ENCODE data around the gene C12orf75. TPM values are rescaled to one million over a fixed set of nuclear protein-coding genes. Genes with fewer than 3 reads are reported as not detected.

The C12orf75 gene
- total and polyA plus RNA-seq, 2 of the 13 experiments (the other 11 are each of a cell fraction or from before 2014, with no cell fraction given), result 16.1 to 19.8 TPM

DNA sequence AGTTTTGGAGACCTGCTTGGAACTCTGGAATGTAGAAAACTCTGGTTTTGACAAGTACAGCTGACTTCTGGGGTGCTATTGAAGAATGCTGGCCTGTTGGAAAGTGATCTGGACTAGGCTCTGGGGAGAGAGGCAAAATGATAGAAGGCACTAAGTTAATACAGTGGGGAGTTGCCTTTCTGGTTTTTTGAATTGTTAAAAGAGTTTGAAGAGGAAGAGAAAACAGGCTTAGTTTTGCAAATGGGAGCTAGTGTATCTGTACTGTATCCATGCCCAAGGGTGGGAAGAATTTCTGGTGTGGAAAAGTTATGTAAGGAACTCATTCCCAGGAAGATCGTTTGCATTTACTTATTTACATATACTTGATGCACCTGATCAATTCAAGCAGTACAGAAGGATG lies 43.8 kb downstream of the C12orf75 start:
- Histone ChIP-seq H4K20me1 (ENCODE audit: insufficient read depth, low read length) (no peaks in the 10 kb centered on the region), H3K4me1 (ENCODE audit: insufficient read depth, low read length) (no peaks in the 10 kb centered on the region), H3K27me3 (ENCODE audit: control insufficient read depth in 1 of 2, insufficient read depth in 2 of 2, low read length in 2 of 2) (no peaks in the 10 kb centered on the region), H3K9me3 (ENCODE audit: low read length) (no peaks in the 10 kb centered on the region), H2AFZ (ENCODE audit: low read length) (no peak overlapping the region), H3K9ac (ENCODE audit: insufficient read depth, low read depth, low read length) (no peak overlapping the region), H3K27ac (ENCODE audit: extremely low read length, insufficient read depth, low read length) (no peak overlapping the region), H3K4me2 (ENCODE audit: low read depth, low read length) (no peak overlapping the region), H3K4me3 (replicated peaks in 1 of 3; ENCODE audit: insufficient read depth in 1 of 3, low read depth in 2 of 3, low read length in 3 of 3) (no peak overlapping the region), H3K36me3 (replicated peaks in 1 of 2; ENCODE audit: control insufficient read depth in 1 of 2, insufficient read depth in 2 of 2, low read length in 2 of 2) (no peaks in the 10 kb centered on the region), H3K79me2 (ENCODE audit: insufficient read depth, low read length) (no peaks in the 10 kb centered on the region)
- no peak for DNase-seq (ENCODE audit: low spot score)
- in situ Hi-C loops (cut with HindIII; ENCODE audit: extremely low pct_ligation_motif_present, low pct_unique_long_range_greater_than_20kb) (no loop called here), intact Hi-C loops (cut with micrococcal nuclease; ENCODE audit: unreplicated experiment) (no loop called here)
- ChIA-PET CTCF (ENCODE audit: low intra/inter-chr PET ratio, low total read pairs) (no interaction called here), POLR2A (no interaction called here)
- FAIRE-seq, result no peak
- BruUV-seq (replicated peaks), result no TSS peak
- WGBS (ENCODE audit: low lambda C conversion rate), result 73% methylated on average over 1 of the region's 1 CpG
- no peak for TF ChIP-seq ZNF782 (CRISPR knock-in tag; IDR thresholded peaks at IDR 0.05; ENCODE audit: borderline replicate concordance)
- TF ChIP-seq HMGA1 (CRISPR knock-in tag; conservative IDR thresholded peaks at IDR 0.05), result no peak
- TF ChIP-seq MBD4 (IDR thresholded peaks at IDR 0.05; ENCODE audit: borderline replicate concordance, low read length), result no peak
- no peak for TF ChIP-seq CCDC6 (CRISPR knock-in tag; IDR thresholded peaks at IDR 0.05)
- no peak for TF ChIP-seq PHF5A (CRISPR knock-in tag; IDR thresholded peaks at IDR 0.05; ENCODE audit: low read depth, unreplicated experiment)
- TF ChIP-seq ZNF10 (CRISPR knock-in tag; IDR thresholded peaks at IDR 0.05; ENCODE audit: borderline replicate concordance, low read depth), result no peak
- TF ChIP-seq FOXC1 (CRISPR knock-in tag; IDR thresholded peaks at IDR 0.05; ENCODE audit: borderline replicate concordance), result no peak
- no peak for TF ChIP-seq ZNF337 (CRISPR knock-in tag; IDR thresholded peaks at IDR 0.05; ENCODE audit: borderline replicate concordance, low read depth)
- TF ChIP-seq ZNF747 (CRISPR knock-in tag; IDR thresholded peaks at IDR 0.05; ENCODE audit: borderline replicate concordance), result no peak
- TF ChIP-seq UBTF (CRISPR knock-in tag; IDR thresholded peaks at IDR 0.05), result no peak
- TF ChIP-seq HNRNPUL1 (IDR thresholded peaks at IDR 0.05; ENCODE audit: low read depth, low read length), result no peak
- no peak for TF ChIP-seq ZFYVE20 (CRISPR knock-in tag; IDR thresholded peaks at IDR 0.05; ENCODE audit: borderline replicate concordance, low read depth)
- TF ChIP-seq NPAS2 (CRISPR knock-in tag; IDR thresholded peaks at IDR 0.05; ENCODE audit: borderline replicate concordance), result no peak
- TF ChIP-seq ZFP82 (CRISPR knock-in tag; IDR thresholded peaks at IDR 0.05; ENCODE audit: borderline replicate concordance), result no peak
- no peak for TF ChIP-seq ATF7 (IDR thresholded peaks at IDR 0.05)
- TF ChIP-seq ATF7 (CRISPR knock-in tag; IDR thresholded peaks at IDR 0.05), result no peak
- TF ChIP-seq ZNF484 (CRISPR knock-in tag; IDR thresholded peaks at IDR 0.05; ENCODE audit: borderline replicate concordance, low read depth), result no peak
- no peak for TF ChIP-seq NFYB (CRISPR knock-in tag; IDR thresholded peaks at IDR 0.05)
- TF ChIP-seq RCOR2 (CRISPR knock-in tag; IDR thresholded peaks at IDR 0.05), result no peak
- no peak for TF ChIP-seq MEF2D (CRISPR knock-in tag; IDR thresholded peaks at IDR 0.05)
- ATAC-seq, result no peak

Measured in HepG2 (cell line).